BJ (cell line): Measurements from ENCODE around the gene GSTA3. TPM values are rescaled to one million over a fixed set of nuclear protein-coding genes. Genes with fewer than 3 reads are reported as not detected.
"Not testable (repeated sequence)": the region's sequence is repeated elsewhere in the genome, so short reads cannot be mapped to it uniquely, and the experiment has no call there.

Experiments
- CTCF ChIA-PET: fragments of 350-600 bp; formaldehyde crosslinking; extraction: SDS; loops from one replicate; lab custom pipeline; 2021; ENCODE audit warnings: antibody characterized with exemption, inconsistent platforms; lab: Yijun Ruan, JAX
- POLR2A ChIA-PET: fragments of 300-600 bp; sonication (Branson Sonifier 250); formaldehyde crosslinking; extraction: SDS; loops from one replicate; lab custom pipeline; 2021; ENCODE audit warnings: antibody characterized with exemption; lab: Charles Lee
- DNase-seq: peaks from one replicate; pipeline ENCODE4 v3.0.0-alpha.2; 2011; ENCODE audit warnings: low read depth
- H3K27me3 ChIP-seq: 2 replicates; pipeline ENCODE4 v1.6.0; 2011; ENCODE audit warnings: low read length; ENCODE audit not compliant: control insufficient read depth, insufficient read depth
- H3K36me3 ChIP-seq: 2 replicates; pipeline ENCODE4 v1.5.1; 2011; ENCODE audit warnings: low read length; ENCODE audit not compliant: control insufficient read depth, insufficient read depth
- H3K4me3 ChIP-seq: 2 replicates; pipeline ENCODE4 v1.5.1; 2011; ENCODE audit warnings: low read depth, mild to moderate bottlenecking, control low read depth, low read length
- polyA plus RNA-seq: library from polyadenylated mRNA; depleted of rRNA; stranded (reverse); fragments of >200 nt; gene quantifications from 2 replicates; pipeline ENCODE4 v1.2.3, GENCODE V29; 2011
- TF ChIP-seq, protein P1 (sequence below): IDR thresholded peaks from 2 replicates; pipeline ENCODE4 v1.5.1; 2011; ENCODE audit warnings: low read depth, mild to moderate bottlenecking, control low read depth, inconsistent platforms, low read length, moderate library complexity; ENCODE audit not compliant: insufficient read depth

The GSTA3 gene
- polyA plus RNA-seq, 1 experiment: not detected

DNA sequence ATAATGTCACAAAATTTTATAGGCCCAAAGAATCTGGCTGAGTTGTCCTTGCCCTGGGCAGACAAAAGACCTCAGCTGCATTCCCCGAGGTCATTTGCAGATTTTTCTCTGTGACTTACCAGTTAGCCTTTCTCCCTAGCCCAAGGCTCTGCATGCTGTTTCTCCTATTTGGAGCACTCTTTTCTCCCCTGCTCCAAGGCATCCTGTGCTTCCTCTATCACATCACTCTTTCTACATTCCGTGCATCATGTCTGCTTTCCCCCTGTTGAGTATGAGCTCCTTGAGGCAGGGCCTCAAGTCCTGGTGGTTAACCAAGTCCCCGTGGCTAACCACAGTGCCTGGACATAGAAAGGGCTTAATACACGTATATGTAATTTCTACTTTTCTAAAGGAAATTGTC lies 593 bp upstream of the GSTA3 start:
- no peaks in the 10 kb centered on the region for H3K36me3 ChIP-seq
- ChIA-PET POLR2A (no interaction called here), CTCF (interaction anchor here (1.0 kb wide), 1 partner anchor 66 kb away, joined by 3 read pairs; no protein-coding TSS in a partner anchor)
- H3K27me3 ChIP-seq: no peaks in the 10 kb centered on the region
- TF ChIP-seq, protein P1, sequence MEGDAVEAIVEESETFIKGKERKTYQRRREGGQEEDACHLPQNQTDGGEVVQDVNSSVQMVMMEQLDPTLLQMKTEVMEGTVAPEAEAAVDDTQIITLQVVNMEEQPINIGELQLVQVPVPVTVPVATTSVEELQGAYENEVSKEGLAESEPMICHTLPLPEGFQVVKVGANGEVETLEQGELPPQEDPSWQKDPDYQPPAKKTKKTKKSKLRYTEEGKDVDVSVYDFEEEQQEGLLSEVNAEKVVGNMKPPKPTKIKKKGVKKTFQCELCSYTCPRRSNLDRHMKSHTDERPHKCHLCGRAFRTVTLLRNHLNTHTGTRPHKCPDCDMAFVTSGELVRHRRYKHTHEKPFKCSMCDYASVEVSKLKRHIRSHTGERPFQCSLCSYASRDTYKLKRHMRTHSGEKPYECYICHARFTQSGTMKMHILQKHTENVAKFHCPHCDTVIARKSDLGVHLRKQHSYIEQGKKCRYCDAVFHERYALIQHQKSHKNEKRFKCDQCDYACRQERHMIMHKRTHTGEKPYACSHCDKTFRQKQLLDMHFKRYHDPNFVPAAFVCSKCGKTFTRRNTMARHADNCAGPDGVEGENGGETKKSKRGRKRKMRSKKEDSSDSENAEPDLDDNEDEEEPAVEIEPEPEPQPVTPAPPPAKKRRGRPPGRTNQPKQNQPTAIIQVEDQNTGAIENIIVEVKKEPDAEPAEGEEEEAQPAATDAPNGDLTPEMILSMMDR: no peak
- H3K4me3 ChIP-seq: no peak overlapping the region
- no peak for DNase-seq

DNA sequence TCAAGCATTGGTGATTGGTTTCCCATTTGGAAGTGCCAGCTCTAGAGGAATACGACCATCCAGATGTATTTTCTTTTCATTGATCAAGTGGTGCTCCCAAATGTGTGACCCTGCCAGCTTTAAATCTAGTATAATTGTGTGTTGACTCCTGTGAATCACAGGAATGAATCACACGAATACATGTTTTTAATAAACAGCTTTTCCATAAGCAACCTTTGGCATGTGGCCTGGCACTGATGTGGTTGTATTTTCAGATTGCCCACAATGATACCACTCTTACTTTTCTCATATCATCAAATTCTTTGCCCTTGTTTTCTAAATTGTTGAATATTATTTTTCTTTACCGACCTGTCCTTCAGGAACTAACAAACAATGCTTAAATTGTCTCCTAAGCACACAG lies 367 bp downstream of the GSTA3 start:
- no peak for DNase-seq
- ChIA-PET POLR2A (no interaction called here), CTCF (interaction anchor here (1.0 to 1.1 kb wide), 2 partner anchors 14 to 67 kb away, joined by 3 to 4 read pairs; no protein-coding TSS in a partner anchor)
- Histone ChIP-seq H3K36me3 (no peaks in the 10 kb centered on the region), H3K27me3 (no peaks in the 10 kb centered on the region), H3K4me3 (no peak overlapping the region)
- TF ChIP-seq, protein P1: no peak

DNA sequence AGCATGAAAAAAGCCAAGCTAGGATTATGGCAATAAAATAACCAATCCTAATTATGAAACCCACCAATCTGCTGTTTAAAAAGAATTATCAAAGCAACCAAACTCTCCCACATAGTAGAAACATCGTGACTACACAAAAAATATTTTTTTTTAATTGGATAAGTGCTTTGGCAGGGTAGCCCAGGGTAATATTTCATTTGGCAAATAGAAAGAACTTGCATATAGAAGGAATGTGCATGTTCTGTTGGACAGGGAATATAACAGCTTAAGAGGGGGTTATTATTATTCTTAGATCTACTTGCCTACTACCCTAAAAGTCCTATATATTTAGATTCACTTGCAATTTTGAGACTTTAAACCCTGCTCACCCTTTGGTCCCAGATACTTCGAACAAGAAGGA lies 972 bp downstream of the GSTA3 start:
- DNase-seq: no peak
- no peak overlapping the region for H3K4me3 ChIP-seq
- no peaks in the 10 kb centered on the region for H3K36me3 ChIP-seq
- CTCF ChIA-PET: interaction anchor here (0.6 to 1.1 kb wide), 2 partner anchors 13 to 15 kb away, joined by 3 to 4 read pairs; no protein-coding TSS in a partner anchor
- no peaks in the 10 kb centered on the region for H3K27me3 ChIP-seq
- TF ChIP-seq, protein P1: no peak
- POLR2A ChIA-PET: no interaction called here

DNA sequence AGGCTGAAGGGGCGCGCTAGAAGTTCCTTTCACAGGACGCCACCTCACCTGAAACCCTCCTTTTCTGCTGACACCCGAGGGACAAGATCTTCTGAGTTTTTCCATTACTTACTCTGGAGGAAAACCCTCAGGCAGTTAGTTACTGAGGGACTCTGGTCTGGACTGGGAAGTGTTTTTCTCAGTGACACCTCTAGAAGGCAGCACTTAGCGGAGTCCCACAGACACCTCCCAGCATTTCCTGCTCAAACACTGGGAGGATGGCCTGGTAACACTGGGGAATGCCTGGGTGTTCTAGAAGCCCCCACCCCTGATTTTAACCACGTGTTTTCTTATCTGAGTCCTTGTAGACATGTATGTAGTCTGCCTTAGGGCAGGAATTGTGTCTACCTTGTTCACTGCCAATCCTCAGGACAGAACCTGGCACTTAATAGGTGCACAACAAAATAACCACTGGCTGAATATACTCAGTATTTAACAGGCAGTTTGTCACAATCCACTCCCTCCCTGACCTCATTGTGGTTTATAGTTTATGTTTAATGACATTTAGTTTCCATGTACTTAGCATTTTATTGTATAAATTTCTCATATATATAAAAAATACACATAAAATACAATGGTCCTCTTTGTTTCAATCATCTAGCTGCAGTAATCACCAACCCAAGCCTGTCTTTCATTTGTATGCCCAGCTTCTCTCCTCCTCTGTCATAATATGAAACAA lies 4.8 kb downstream of the GSTA3 start:
- ChIA-PET POLR2A (no interaction called here), CTCF (no interaction called here)
- TF ChIP-seq, protein P1: peak; percentile 28
- Histone ChIP-seq H3K27me3 (no peaks in the 10 kb centered on the region), H3K36me3 (no peaks in the 10 kb centered on the region), H3K4me3 (no peak overlapping the region)
- no peak for DNase-seq

DNA sequence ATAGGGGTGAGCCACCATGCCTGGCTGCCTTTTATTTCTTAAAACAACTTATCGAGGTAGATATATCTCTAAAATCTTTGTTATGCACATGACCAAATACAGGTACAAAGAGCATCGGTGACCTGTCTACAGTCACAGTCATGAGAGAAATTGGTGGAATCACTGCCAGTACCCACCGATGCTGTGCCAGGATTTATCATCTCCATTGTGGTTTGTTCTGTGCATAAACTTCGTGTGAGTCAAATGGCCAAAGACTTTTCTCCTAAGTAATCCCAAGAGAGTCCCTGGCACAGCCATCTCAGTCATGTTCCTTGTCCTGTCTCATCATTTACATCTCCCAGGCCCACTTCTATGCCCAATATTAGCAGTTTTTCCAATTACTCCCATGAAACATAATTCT lies 9.0 kb downstream of the GSTA3 start:
- POLR2A ChIA-PET: no interaction called here
- Histone ChIP-seq H3K27me3 (no peaks in the 10 kb centered on the region), H3K4me3 (no peak overlapping the region), H3K36me3 (no peaks in the 10 kb centered on the region)
- CTCF ChIA-PET: no interaction called here
- TF ChIP-seq, protein P1: no peak
- no peak for DNase-seq

DNA sequence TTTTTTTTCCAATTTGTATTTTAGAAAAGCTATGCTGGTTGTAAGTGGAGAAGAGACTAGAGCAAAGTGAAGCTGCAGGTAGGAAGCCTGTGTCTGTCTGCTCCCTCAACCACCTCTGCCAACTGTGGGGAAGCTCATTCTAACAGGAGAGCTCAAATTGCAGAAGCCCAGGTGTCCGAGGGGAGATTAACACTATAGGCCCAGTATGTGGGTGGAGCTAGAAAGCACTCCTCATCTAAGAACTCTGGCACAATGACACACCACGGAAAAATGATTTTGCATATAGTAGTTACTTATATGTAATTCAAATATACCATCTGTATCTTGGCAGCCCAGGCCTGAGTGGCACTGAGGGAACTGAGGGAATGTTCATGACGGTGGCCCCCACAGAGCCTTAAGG lies 13.7 kb downstream of the GSTA3 start:
- H3K4me3 ChIP-seq, H3K36me3 ChIP-seq, H3K27me3 ChIP-seq, DNase-seq: not testable (repeated sequence)
- POLR2A ChIA-PET: interaction anchor here (0.6 kb wide), 1 partner anchor 185 kb away, joined by 4 read pairs; no protein-coding TSS in a partner anchor
- CTCF ChIA-PET: interaction anchor here (1.3 kb wide), 1 partner anchor 13 kb away, joined by 4 read pairs; the partner anchor contains the start of gene GSTA3
